Activated CD4-positive, alpha-beta T cell treated with anti-CD3 and anti-CD28 coated beads, Interleukin-2, Interleukin-4, amounts not matched to agents 100 ng/mL and 50 ng/mL, durations not matched to agents 16 hours and 8 hours (primary cell): ENCODE results near the gene PRRG1.
"Not testable (repeated sequence)": the region's sequence is repeated elsewhere in the genome, so short reads cannot be mapped to it uniquely, and the experiment has no call there.

ENCODE experiments used
- DNase-seq: peaks from one replicate; pipeline ENCODE4 v3.0.0-alpha.2; 2020; ENCODE audit warnings: low spot score

PRRG1 gene

GRCh38 chrX:37349221-37350033, at the start of gene PRRG1:
Gene PRRG1, plus strand, starts transcription at chrX:37349364. Its CDS starts 56,886 bp downstream, at chrX:37406250.
- no peak for DNase-seq

- no peak for DNase-seq
Observed at GRCh38 chrX:37302569-37302968, 46.6 kb upstream of the PRRG1 start.

GRCh38 chrX:37305238-37305637, 43.9 kb upstream of the PRRG1 start:
- not testable (repeated sequence) for DNase-seq

GRCh38 chrX:37314531-37314930, 34.6 kb upstream of the PRRG1 start:
- no peak for DNase-seq

GRCh38 chrX:37315511-37316248, 33.5 kb upstream of the PRRG1 start:
- DNase-seq = no peak

GRCh38 chrX:37320541-37321203, 28.5 kb upstream of the PRRG1 start:
- no peak for DNase-seq

- no peak for DNase-seq
Observed at GRCh38 chrX:37330642-37331041, 18.5 kb upstream of the PRRG1 start.

- no peak for DNase-seq
Observed at GRCh38 chrX:37331546-37331945, 17.6 kb upstream of the PRRG1 start.

GRCh38 chrX:37332055-37332454, 17.1 kb upstream of the PRRG1 start:
- no peak for DNase-seq

- DNase-seq = no peak
Observed at GRCh38 chrX:37332987-37333658, 16.0 kb upstream of the PRRG1 start.

- no peak for DNase-seq
Observed at GRCh38 chrX:37347420-37347819, 1.7 kb upstream of the PRRG1 start.

GRCh38 chrX:37348231-37348970, 763 bp upstream of the PRRG1 start:
- no peak for DNase-seq

GRCh38 chrX:37348971-37349220, 268 bp upstream of the PRRG1 start:
- no peak for DNase-seq

- no peak for DNase-seq
Observed at GRCh38 chrX:37350034-37350365, 836 bp downstream of the PRRG1 start.

- DNase-seq = no peak
Observed at GRCh38 chrX:37353646-37354045, 4.5 kb downstream of the PRRG1 start.

- no peak for DNase-seq
Observed at GRCh38 chrX:37357436-37357835, 8.3 kb downstream of the PRRG1 start.

GRCh38 chrX:37361596-37361995, 12.4 kb downstream of the PRRG1 start:
- DNase-seq = no peak

- DNase-seq = no peak
Observed at GRCh38 chrX:37364666-37365065, 15.5 kb downstream of the PRRG1 start.

GRCh38 chrX:37367946-37368345, 18.8 kb downstream of the PRRG1 start:
- no peak for DNase-seq

GRCh38 chrX:37370499-37371141, 21.5 kb downstream of the PRRG1 start:
- DNase-seq = no peak

GRCh38 chrX:37371578-37371991, 22.4 kb downstream of the PRRG1 start:
- no peak for DNase-seq
